Measurements from ENCODE around the gene EHBP1.

DNA sequence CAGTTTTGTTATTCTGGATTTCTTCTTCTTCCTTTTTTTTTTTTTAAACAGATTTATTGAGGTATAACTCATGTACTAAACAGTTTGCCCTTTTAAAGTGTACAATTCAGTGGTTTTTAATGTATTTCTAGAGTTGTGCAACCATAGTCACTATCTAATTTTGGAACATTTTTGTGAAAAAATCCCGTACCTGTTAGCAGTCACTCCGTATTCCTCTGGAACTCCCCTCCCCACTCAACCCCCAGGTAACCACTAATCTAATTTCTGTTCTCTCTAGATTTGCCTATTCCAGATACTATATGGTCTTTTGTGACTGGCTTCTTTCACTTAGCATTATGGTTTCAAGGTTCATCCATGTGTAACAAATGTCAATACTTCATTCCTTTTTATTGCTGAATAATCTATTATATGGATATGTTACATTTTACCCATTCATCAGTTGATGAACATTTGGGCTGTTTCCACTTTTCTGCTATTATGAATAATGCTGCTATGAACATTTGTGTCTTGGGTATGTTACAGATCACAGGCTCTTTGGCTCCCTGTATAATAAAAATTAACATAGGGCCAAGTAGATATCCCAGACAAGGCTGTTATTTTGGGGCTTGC, 21.9 kb downstream of the EHBP1 start:
- no peak for TF ChIP-seq SUZ12 (IDR thresholded peaks at IDR 0.05; ENCODE audit: extremely low read depth, insufficient read depth, insufficient read length)
- TF ChIP-seq ZNF274 (IDR thresholded peaks at IDR 0.05; ENCODE audit: low read depth, low read length): no peak
